WTC11 (cell line): ENCODE measurements around the gene HEATR5A. TPM values are rescaled to one million over a fixed set of nuclear protein-coding genes. Genes with fewer than 3 reads are reported as not detected.

Source experiments
- ATAC-seq: fragments of 200-7000 bp; cut with Tn5 transposase; 2 replicates; pipeline ENCODE4 v1.10.0; 2021; ENCODE audit warnings: mild to moderate bottlenecking, moderate library complexity
- CTCF ChIA-PET: fragments of 300-600 bp; sonication (Branson Sonifier 250); formaldehyde crosslinking; loops from one replicate; lab custom pipeline; 2021; ENCODE audit warnings: antibody characterized with exemption; lab: Charles Lee
- POLR2A ChIA-PET: fragments of 350-600 bp; sonication (Branson Sonifier 250); formaldehyde crosslinking; loops from one replicate; lab custom pipeline; 2021; ENCODE audit warnings: antibody characterized with exemption; lab: Charles Lee
- DNase-seq: peaks from one replicate; pipeline ENCODE4 v3.0.0; 2021; ENCODE audit warnings: low spot score
- H3K27ac Mint-ChIP-seq: 2 replicates; pipeline ENCODE4 v1.8.0; 2021; ENCODE audit warnings: mixed read lengths
- H3K27me3 Mint-ChIP-seq: 2 replicates; pipeline ENCODE4 v1.8.0; 2021; ENCODE audit warnings: low read depth, mild to moderate bottlenecking, moderate library complexity, mixed read lengths
- H3K36me3 Mint-ChIP-seq: 2 replicates; pipeline ENCODE4 v1.8.0; 2021; ENCODE audit warnings: mixed read lengths
- H3K4me1 Mint-ChIP-seq: 2 replicates; pipeline ENCODE4 v1.8.0; 2022; ENCODE audit warnings: mixed read lengths
- H3K4me3 Mint-ChIP-seq: 2 replicates; pipeline ENCODE4 v1.8.0; 2021; ENCODE audit warnings: mild to moderate bottlenecking, moderate library complexity, mixed read lengths
- H3K9me3 Mint-ChIP-seq: 2 replicates; pipeline ENCODE4 v1.8.0; 2021; ENCODE audit warnings: mixed read lengths
- ATF1 ChIP-seq: sonication (generic); formaldehyde crosslinking; IDR thresholded peaks from 2 replicates; pipeline ENCODE4 v1.8.1; 2023; ENCODE audit warnings: mild to moderate bottlenecking, moderate library complexity, missing genetic modification reagents
- ATF2 ChIP-seq: sonication (generic); formaldehyde crosslinking; IDR thresholded peaks from 2 replicates; pipeline ENCODE4 v1.8.1; 2022; ENCODE audit warnings: low read depth, missing genetic modification reagents, borderline replicate concordance
- HMGA2 ChIP-seq: fragments of 250-450 bp; sonication (Bioruptor Pico); IDR thresholded peaks from 2 replicates; pipeline ENCODE4 v1.4.0; 2021; ENCODE audit warnings: mild to moderate bottlenecking, moderate library complexity
- IRF2 ChIP-seq: sonication (generic); formaldehyde crosslinking; IDR thresholded peaks from 2 replicates; pipeline ENCODE4 v1.8.0; 2022; ENCODE audit warnings: low read depth, missing genetic modification reagents, borderline replicate concordance
- NFYB ChIP-seq: sonication (generic); formaldehyde crosslinking; conservative IDR thresholded peaks from 2 replicates; pipeline ENCODE4 v1.8.0; 2022; ENCODE audit warnings: low read depth, missing genetic modification reagents
- RELA ChIP-seq: sonication (generic); formaldehyde crosslinking; IDR thresholded peaks from 2 replicates; pipeline ENCODE4 v1.8.1; 2022; ENCODE audit warnings: missing genetic modification reagents, mild to moderate bottlenecking, borderline replicate concordance
- SOX15 ChIP-seq: fragments of 250-450 bp; sonication (Bioruptor Pico); IDR thresholded peaks from 2 replicates; pipeline ENCODE4 v1.9.0; 2021; ENCODE audit warnings: mild to moderate bottlenecking
- ZBTB21 ChIP-seq: sonication (generic); formaldehyde crosslinking; IDR thresholded peaks from 2 replicates; pipeline ENCODE4 v1.8.1; 2023; ENCODE audit warnings: mild to moderate bottlenecking, missing genetic modification reagents, borderline replicate concordance
- ZMAT4 ChIP-seq: fragments of 250-450 bp; sonication (Bioruptor Pico); IDR thresholded peaks from 2 replicates; pipeline ENCODE4 v1.9.0; 2021; ENCODE audit warnings: mild to moderate bottlenecking
- ZNF219 ChIP-seq: sonication (generic); formaldehyde crosslinking; IDR thresholded peaks from 2 replicates; pipeline ENCODE4 v1.8.0; 2023; ENCODE audit warnings: missing genetic modification reagents, mild to moderate bottlenecking, borderline replicate concordance
- ZNF281 ChIP-seq: sonication (generic); formaldehyde crosslinking; IDR thresholded peaks from 2 replicates; pipeline ENCODE4 v1.8.0; 2023; ENCODE audit warnings: mild to moderate bottlenecking, missing genetic modification reagents
- ZNF425 ChIP-seq: fragments of 250-450 bp; sonication (Bioruptor Pico); conservative IDR thresholded peaks from 2 replicates; pipeline ENCODE4 v1.9.0; 2021; ENCODE audit warnings: mild to moderate bottlenecking
- ZNF532 ChIP-seq: fragments of 250-450 bp; sonication (Bioruptor Pico); IDR thresholded peaks from 2 replicates; pipeline ENCODE4 v1.9.0; 2021; ENCODE audit warnings: mild to moderate bottlenecking, borderline replicate concordance
- total RNA-seq: library from RNA; stranded (reverse); gene quantifications from 3 replicates; pipeline ENCODE4 v1.2.3, GENCODE V29; 2021

HEATR5A gene
- total RNA-seq, 1 experiment from 2014 or later = 36.2 TPM

GRCh38 chr14:31283578-31284252 lies 136.6 kb downstream of the HEATR5A start:
- no peaks in the 10 kb centered on the region for H3K4me1 Mint-ChIP-seq

More at GRCh38 chr14:31283578-31284252, 136.6 kb downstream of the HEATR5A start:
- CTCF ChIA-PET = no interaction called here
- Mint-ChIP-seq H3K9me3 (peaks cover 34% of the 10 kb centered on the region), H3K36me3 (peaks cover 31% of the 10 kb centered on the region), H3K27me3 (peaks cover 15% of the 10 kb centered on the region)
- no peak for TF ChIP-seq HMGA2 (CRISPR knock-in tag)
- no peak for TF ChIP-seq RELA
- TF ChIP-seq ZBTB21 (CRISPR knock-in tag) = no peak
- TF ChIP-seq ATF2 = no peak
- no peak for TF ChIP-seq ZNF425 (CRISPR knock-in tag)
- no peak for TF ChIP-seq ZNF532 (CRISPR knock-in tag)
- TF ChIP-seq ATF1 (CRISPR knock-in tag) = no peak
- TF ChIP-seq ZMAT4 (CRISPR knock-in tag) = no peak
- no peak for TF ChIP-seq NFYB (CRISPR knock-in tag)
- TF ChIP-seq ZNF281 (CRISPR knock-in tag) = no peak
- no peak for TF ChIP-seq ZNF219 (CRISPR knock-in tag)
- no peak for TF ChIP-seq IRF2 (CRISPR knock-in tag)
- TF ChIP-seq SOX15 = no peak
- TF ChIP-seq, all 79 proteins: peak for 0
- POLR2A ChIA-PET = no interaction called here
- ATAC-seq (no peak), DNase-seq (no peak)
- H3K4me3 Mint-ChIP-seq = no peak overlapping the region
- no peak overlapping the region for H3K27ac Mint-ChIP-seq
